Type B pancreatic cell (in vitro differentiated cells): ENCODE measurements around the gene CCDC190. TPM values are rescaled to one million over a fixed set of nuclear protein-coding genes. Genes with fewer than 3 reads are reported as not detected.

ENCODE experiments used
- DNase-seq: peaks from one replicate; pipeline ENCODE4 v3.0.0; 2021; ENCODE audit warnings: mixed read lengths; ENCODE audit not compliant: unreplicated experiment; ENCODE audit errors: extremely low spot score
- H3K27ac Mint-ChIP-seq: 2 replicates; pipeline ENCODE4 v1.8.0; 2021; ENCODE audit warnings: mild to moderate bottlenecking, mixed read lengths
- H3K27me3 Mint-ChIP-seq: 2 replicates; pipeline ENCODE4 v1.8.0; 2021; ENCODE audit warnings: mixed read lengths
- H3K36me3 Mint-ChIP-seq: 2 replicates; pipeline ENCODE4 v1.8.0; 2021; ENCODE audit warnings: mixed read lengths
- H3K4me1 Mint-ChIP-seq: one replicate; pipeline ENCODE4 v1.8.0; 2021; ENCODE audit warnings: mixed read lengths; ENCODE audit not compliant: unreplicated experiment
- H3K4me3 Mint-ChIP-seq: 2 replicates; pipeline ENCODE4 v1.8.0; 2021; ENCODE audit warnings: mild to moderate bottlenecking, mixed read lengths
- H3K9me3 Mint-ChIP-seq: 2 replicates; pipeline ENCODE4 v1.8.0; 2021; ENCODE audit warnings: mixed read lengths
- total RNA-seq: library from RNA; stranded (reverse); gene quantifications from 2 replicates; pipeline ENCODE4 v1.2.1, GENCODE V29; 2021; ENCODE audit warnings: low replicate concordance
- TF ChIP-seq, protein P1 (sequence below): fragments of 200-600 bp; sonication (generic); conservative IDR thresholded peaks from 2 replicates; pipeline ENCODE4 v1.5.0; 2021; ENCODE audit warnings: antibody characterized with exemption, mild to moderate bottlenecking

Gene CCDC190
- total RNA-seq, 1 donor from 2014 or later: not detected

GRCh38 chr1:162901243-162901642, 40.3 kb upstream of the CCDC190 start:
- no peaks in the 10 kb centered on the region for H3K27me3 Mint-ChIP-seq
- TF ChIP-seq, protein P1, sequence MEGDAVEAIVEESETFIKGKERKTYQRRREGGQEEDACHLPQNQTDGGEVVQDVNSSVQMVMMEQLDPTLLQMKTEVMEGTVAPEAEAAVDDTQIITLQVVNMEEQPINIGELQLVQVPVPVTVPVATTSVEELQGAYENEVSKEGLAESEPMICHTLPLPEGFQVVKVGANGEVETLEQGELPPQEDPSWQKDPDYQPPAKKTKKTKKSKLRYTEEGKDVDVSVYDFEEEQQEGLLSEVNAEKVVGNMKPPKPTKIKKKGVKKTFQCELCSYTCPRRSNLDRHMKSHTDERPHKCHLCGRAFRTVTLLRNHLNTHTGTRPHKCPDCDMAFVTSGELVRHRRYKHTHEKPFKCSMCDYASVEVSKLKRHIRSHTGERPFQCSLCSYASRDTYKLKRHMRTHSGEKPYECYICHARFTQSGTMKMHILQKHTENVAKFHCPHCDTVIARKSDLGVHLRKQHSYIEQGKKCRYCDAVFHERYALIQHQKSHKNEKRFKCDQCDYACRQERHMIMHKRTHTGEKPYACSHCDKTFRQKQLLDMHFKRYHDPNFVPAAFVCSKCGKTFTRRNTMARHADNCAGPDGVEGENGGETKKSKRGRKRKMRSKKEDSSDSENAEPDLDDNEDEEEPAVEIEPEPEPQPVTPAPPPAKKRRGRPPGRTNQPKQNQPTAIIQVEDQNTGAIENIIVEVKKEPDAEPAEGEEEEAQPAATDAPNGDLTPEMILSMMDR: no peak
- H3K9me3 Mint-ChIP-seq: no peaks in the 10 kb centered on the region
- peaks cover 10% of the 10 kb centered on the region for H3K4me1 Mint-ChIP-seq
- no peak for DNase-seq
- H3K4me3 Mint-ChIP-seq: no peak overlapping the region
- H3K36me3 Mint-ChIP-seq: no peaks in the 10 kb centered on the region
- H3K27ac Mint-ChIP-seq: no peak overlapping the region

DNA sequence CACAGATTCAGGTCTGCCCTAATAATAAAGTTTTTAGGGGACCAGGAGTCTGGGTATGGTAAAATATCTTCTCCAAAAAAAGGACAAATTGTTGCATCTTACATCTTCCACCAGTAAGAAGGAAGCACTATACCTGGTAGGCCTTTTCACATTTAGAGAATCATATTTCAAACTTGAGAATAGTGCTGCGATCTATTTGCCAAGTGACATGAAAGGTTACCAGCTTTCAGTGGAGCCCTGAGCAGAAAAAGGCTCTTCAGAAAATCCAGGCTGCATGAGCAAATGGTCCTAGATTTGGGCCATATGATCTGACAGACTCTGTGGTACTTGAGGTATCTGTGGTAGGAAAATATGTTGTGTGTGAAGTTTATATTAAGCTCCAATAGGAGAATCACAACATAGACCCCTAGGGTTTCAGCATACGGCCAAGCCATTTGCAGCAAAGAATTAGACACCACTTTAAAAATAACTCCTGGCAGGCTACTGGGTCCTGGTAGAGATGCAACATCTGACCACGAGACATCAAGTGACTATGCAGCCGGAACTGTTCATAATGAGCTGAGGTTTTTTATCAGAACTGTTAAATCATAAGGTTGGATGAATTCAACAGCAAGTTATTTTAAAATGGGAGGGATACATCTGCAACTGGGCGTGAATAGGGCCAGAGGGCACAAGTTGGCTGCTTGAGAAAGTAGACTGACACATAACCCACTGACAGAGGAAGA, 38.6 kb upstream of the CCDC190 start:
- TF ChIP-seq, protein P1: no peak
- Mint-ChIP-seq H3K4me1 (no peaks in the 10 kb centered on the region), H3K27me3 (no peaks in the 10 kb centered on the region), H3K9me3 (no peaks in the 10 kb centered on the region), H3K27ac (no peak overlapping the region), H3K36me3 (no peaks in the 10 kb centered on the region), H3K4me3 (no peak overlapping the region)
- DNase-seq: no peak

- TF ChIP-seq, protein P1: no peak
- H3K4me3 Mint-ChIP-seq: no peak overlapping the region
- H3K4me1 Mint-ChIP-seq: peaks cover 11% of the 10 kb centered on the region
- no peak overlapping the region for H3K27ac Mint-ChIP-seq
- no peak for DNase-seq
- H3K9me3 Mint-ChIP-seq: no peaks in the 10 kb centered on the region
- no peaks in the 10 kb centered on the region for H3K27me3 Mint-ChIP-seq
- no peaks in the 10 kb centered on the region for H3K36me3 Mint-ChIP-seq
Measured at GRCh38 chr1:162893612-162893908, 32.6 kb upstream of the CCDC190 start.

DNA sequence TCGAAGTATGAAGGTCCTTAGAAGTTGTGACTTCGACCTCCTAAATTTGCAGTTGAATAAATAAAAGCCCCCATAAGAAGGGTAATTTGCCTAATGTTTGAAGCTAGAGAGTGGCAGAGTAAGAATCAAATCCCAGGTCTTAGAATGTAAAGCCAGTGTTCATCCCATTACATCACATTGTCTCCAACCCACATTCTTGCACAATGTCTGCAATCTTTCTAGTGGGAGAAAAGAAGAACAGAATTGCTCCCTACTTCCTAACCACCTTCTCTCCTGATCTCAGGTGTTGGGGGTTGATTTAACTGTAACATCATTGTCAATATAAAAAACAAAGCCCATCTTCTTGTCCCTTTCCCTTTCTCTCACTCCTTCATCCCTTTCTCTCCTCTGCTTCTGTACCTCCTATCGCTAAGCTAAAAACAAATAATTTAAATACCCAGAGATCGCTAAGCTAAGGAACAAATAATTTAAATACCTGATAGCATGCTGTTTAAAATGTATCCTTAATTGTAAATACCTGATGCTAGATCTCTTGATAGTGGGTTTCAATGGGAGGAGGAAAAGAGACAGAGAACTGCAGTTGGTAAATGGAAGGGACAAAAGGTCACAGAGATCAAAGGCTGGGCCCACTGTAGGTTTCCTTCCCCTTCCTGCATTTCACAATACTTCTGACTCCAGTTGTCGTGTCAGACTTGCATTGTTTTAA, 32.1 kb upstream of the CCDC190 start:
- Mint-ChIP-seq H3K4me3 (no peak overlapping the region), H3K36me3 (no peaks in the 10 kb centered on the region), H3K9me3 (no peaks in the 10 kb centered on the region), H3K27me3 (no peaks in the 10 kb centered on the region), H3K27ac (peak overlapping the region; percentile 19), H3K4me1 (peaks cover 11% of the 10 kb centered on the region)
- TF ChIP-seq, protein P1: no peak
- DNase-seq: no peak

GRCh38 chr1:162889989-162890388, 29.0 kb upstream of the CCDC190 start:
- H3K27me3 Mint-ChIP-seq: no peaks in the 10 kb centered on the region
- no peaks in the 10 kb centered on the region for H3K36me3 Mint-ChIP-seq

More at GRCh38 chr1:162889989-162890388, 29.0 kb upstream of the CCDC190 start:
- TF ChIP-seq, protein P1: no peak
- no peak overlapping the region for H3K27ac Mint-ChIP-seq
- H3K4me3 Mint-ChIP-seq: no peak overlapping the region
- no peak for DNase-seq
- H3K4me1 Mint-ChIP-seq: peaks cover 22% of the 10 kb centered on the region
- H3K9me3 Mint-ChIP-seq: no peaks in the 10 kb centered on the region
